AG10803 (cell line): ENCODE results near the gene GNAI2.

Experiments used
- DNase-seq: peaks from one replicate; pipeline ENCODE4 v3.0.0; 2010; ENCODE audit warnings: low read depth
- H3K4me3 ChIP-seq: 2 replicates; pipeline ENCODE4 v1.5.1; 2011; ENCODE audit warnings: mild to moderate bottlenecking, low read length, control low read depth
- TF ChIP-seq, protein P1 (sequence below): conservative IDR thresholded peaks from 2 replicates; pipeline ENCODE4 v1.5.1; 2011; ENCODE audit warnings: mild to moderate bottlenecking, low read length, control low read depth, inconsistent platforms

The GNAI2 gene

DNA sequence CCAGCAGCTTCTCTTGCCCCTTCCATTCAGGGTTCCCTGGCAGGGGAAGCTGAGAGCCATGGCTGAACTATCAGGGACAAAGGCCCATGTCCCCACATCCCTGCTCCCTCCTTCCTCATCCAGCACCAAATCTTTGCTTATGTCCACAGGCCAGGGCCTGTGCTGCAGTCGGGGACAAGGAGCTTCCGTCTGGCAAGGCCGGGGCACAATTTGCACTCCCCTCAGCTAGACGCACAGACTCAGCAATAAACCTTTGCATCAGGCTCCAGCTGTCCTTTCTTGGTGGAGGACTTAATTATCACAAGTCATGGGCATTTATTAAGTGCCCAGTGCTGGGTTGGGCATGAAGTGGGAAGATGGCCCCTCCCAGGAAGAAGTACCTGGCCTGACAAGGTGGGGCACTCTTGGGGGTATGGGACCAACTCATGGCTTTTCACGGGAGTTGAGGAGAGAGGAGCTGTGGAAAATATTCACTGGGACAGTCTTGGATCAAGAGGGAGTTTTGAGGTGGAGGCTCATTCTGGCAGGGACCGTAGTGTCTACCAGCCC is 39.7 kb upstream of the GNAI2 start:
- DNase-seq, result no peak
- TF ChIP-seq, protein P1, sequence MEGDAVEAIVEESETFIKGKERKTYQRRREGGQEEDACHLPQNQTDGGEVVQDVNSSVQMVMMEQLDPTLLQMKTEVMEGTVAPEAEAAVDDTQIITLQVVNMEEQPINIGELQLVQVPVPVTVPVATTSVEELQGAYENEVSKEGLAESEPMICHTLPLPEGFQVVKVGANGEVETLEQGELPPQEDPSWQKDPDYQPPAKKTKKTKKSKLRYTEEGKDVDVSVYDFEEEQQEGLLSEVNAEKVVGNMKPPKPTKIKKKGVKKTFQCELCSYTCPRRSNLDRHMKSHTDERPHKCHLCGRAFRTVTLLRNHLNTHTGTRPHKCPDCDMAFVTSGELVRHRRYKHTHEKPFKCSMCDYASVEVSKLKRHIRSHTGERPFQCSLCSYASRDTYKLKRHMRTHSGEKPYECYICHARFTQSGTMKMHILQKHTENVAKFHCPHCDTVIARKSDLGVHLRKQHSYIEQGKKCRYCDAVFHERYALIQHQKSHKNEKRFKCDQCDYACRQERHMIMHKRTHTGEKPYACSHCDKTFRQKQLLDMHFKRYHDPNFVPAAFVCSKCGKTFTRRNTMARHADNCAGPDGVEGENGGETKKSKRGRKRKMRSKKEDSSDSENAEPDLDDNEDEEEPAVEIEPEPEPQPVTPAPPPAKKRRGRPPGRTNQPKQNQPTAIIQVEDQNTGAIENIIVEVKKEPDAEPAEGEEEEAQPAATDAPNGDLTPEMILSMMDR, result no peak
- no peak overlapping the region for H3K4me3 ChIP-seq

DNA sequence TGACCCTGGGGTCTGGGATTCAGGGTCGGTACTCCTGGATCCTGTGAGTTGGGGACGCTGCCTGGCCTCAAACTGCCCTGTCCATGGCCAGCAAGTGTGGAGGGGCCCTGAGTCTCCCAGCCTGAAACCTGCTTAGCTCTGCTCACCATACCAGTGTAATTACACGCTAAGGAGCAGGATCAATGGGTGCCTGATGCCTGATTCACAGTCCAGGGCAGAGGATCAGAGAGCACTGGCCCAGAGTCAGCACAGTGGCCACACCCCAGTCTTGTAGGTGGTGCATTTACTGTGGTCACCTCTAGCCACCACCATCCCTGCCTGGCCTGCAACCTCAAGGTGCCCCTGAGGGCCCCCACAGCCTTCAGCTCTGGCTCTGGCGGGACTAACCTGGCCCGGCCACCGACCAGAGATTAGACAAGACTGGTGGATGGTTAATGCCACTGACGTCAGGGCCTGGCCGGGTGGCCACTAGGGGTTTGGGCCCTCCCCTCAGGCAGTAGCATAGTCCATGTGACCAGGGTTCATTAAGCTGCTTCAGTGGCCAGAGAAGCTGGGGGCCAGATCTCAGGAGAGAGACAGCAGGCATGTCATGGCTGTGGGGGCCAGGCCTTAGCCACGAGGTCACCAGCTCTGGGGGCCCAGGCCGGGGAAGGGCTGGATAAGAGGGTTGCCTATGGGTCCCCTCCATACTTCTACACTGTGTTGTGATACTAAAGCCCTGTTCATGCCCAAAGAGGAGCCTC is 34.3 kb upstream of the GNAI2 start:
- no peak for DNase-seq
- TF ChIP-seq, protein P1, result no peak
- no peak overlapping the region for H3K4me3 ChIP-seq

DNA sequence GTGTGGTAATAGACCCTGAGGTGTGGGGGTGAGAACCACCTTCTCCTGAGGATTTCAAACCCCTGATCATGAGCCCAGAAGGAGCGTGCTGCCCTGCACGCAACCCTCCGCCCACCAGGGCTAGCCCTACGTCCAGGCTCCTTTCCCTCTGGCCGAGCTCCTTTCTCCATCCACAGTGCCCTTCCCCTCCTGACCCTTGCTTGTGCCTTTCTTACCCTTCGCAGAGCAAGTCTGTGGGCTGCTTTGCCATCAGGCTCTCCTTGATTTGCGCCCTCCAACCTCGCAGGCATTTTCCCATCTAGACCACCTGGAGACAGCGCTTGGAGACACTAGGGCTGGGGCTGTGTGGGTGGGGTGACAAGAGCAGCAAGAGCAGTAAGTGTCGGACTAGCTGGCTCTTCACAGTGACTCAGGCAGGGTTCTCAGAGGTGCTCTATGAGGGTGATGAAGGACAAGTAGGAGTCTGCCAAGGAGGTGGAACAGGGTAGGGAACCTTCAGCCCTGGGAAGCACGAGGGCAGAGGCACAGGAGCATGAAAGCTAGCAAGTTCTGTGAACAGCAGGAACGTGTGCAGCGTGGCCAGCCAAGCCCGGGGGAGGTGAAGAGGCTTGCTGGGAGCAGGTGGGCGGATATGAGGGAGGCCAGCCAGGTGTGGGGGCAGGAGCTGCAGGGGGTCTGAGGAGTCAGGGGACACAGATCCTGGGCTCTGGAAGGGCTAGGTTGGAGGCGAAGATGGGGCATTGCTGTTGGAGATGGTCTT is 33.5 kb upstream of the GNAI2 start:
- H3K4me3 ChIP-seq, result no peak overlapping the region
- DNase-seq, result no peak
- TF ChIP-seq, protein P1, result no peak

DNA sequence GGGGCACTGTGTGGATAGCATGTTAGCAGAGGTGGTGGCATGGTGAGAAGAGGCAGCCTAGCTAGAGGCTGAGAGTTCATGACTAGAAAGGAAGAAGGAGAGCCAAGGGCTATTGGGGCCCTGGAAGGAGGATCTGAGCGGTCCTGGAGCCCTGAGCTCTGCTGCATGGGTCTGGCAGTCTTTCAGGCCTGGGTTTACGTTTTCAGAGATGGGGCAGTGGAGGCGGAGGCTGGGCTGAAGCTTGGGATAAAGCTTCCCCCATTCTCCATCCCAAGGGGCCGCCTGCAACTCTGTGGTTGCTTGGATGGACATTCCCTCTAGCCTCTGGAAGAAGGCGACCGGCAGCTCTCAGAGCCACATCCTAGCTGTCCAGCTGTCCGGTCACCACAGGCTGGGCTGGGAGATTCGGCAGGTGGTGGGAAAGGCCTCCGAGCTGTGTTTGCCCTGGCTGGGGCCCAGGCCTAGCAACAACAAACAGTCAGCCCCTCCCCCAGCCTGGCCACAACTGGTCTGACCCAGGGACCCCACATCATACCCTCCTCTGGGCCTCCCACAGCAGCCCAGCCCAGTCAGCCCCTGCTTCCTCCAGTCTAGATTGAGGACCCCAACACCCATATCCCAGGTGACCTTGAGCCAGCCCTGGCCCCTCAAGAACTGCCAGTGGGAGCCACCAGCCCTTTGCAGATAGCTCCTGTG is 32.7 kb upstream of the GNAI2 start:
- DNase-seq, result no peak
- TF ChIP-seq, protein P1, result no peak
- no peak overlapping the region for H3K4me3 ChIP-seq

DNA sequence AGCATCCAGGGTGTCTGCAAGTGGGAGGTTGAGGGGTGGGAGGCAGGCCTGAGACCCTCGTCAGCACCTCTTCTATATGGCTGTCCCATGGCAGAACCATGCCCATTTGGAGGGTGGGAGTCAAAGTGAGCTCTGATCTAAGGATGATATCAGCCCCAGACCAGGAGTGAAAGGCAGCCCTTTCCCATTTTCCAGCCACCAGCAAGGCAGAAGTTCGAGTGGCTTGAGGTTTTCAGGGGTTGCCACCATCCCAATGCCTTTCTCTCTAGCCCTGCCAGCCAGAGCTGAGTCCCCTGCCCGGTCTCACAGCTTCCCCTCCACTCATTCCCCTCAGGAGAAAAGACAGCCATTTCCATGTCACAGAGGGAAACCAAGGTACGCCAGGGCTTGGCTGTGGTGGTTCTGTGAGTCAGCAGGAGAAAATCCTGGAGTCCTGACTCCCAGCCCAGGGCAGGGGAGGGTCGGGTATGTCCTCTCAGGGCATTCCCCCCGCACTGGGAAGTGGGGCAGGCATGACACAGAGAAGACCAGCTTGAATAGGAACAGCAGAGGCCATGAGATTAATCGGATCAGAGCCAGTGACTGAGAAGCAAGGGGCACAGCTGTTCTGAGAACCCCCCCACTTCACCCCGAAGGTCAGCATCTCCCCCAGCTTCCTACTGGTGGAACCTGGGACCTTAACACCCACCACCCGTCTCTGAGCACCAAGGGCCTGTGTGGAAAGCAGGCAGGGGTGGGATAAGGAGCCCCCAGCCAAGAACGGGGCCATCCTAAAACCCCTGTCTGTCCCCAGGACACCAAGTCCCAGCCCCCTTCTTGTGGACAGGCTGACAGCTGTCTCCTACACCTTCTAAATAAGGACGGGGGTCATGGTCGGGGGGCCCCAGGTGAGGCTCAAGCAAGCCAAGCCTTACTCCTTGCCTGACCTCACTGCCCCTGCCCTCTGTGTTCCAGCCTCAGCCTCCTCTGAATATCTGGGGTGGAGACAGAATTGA is 31.9 kb upstream of the GNAI2 start:
- H3K4me3 ChIP-seq, result no peak overlapping the region
- DNase-seq, result no peak
- TF ChIP-seq, protein P1, result no peak

DNA sequence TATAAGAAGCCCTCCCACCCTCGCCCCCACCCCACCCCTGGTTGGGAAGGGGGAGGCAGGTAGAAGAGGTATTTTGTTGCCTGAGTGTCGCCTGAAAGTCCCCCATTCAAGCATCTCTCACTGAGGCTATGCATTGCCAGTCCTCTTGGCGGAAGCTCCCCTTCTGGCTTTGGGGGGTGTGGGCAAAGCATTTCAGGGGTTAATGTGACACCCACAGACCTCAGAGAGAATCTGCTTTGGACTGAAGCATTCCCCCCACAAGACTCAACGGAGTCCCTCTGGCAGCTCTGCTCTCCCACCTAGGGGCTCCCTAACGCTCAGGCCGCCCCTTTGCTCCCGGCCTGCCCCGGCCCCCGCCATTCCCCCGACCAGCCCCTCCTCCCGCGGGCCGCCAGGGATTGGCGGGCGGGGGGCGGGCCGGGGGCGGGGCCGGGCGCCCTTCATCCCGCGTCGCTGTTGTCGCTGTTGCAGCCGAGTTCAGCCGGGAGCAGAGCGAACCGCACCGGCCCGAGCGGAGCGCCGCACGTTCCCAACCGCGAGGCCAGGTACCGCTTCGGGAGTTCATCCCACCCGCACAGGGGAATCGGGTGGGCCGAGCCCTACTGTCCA is 31.1 kb upstream of the GNAI2 start, which contains the start of gene SLC38A3:
TSS of gene SLC38A3 (plus strand) at position 468 of the 609 bp plus-strand sequence. CDS start 8,929 bp downstream, outside the sequence.
- no peak for DNase-seq
- TF ChIP-seq, protein P1, result no peak
- no peak within 1 kb of the TSS for H3K4me3 ChIP-seq
